K562 (cell line): Measurements from ENCODE around the gene CPED1. TPM values are rescaled to one million over a fixed set of nuclear protein-coding genes. Genes with fewer than 3 reads are reported as not detected.

Experiments used
- ATAC-seq: fragments of 200-7000 bp; cut with Tn5 transposase; 3 replicates; pipeline ENCODE4 v1.9.1; 2020; ENCODE audit warnings: moderate library complexity
- BruUV-seq: library from RNA; stranded (reverse); fragments of 400-500 nt; replicated peaks from 2 replicates; lab custom pipeline; 2021; lab: Mats Ljungman, UMichigan
- CTCF ChIA-PET: fragments of 300-600 bp; formaldehyde crosslinking; extraction: SDS; loops from one replicate; lab custom pipeline; 2021; ENCODE audit warnings: low intra/inter-chr PET ratio; lab: Yijun Ruan, JAX
- POLR2A ChIA-PET: fragments of 300-600, 350-650 bp; sonication (Branson Sonifier 250); formaldehyde crosslinking; extraction: SDS; loops from one replicate; lab custom pipeline; 2021; ENCODE audit warnings: antibody characterized with exemption, inconsistent platforms; lab: Yijun Ruan, JAX
- DNase-seq, 4 experiments: peaks; one replicate each; pipeline versions ENCODE4 v3.0.0 to v3.0.0-alpha.2; 2011 to 2018; ENCODE audit warnings: low spot score in 3 of 4, mixed read lengths in 3 of 4; ENCODE audit errors: extremely low read depth in 1 of 4
- FAIRE-seq: peaks from 2 replicates; lab custom pipeline; 2011; peaks lifted over from hg19 to GRCh38; lab: Jason Lieb, UNC
- H2AFZ ChIP-seq: 2 replicates; pipeline ENCODE4 v1.6.0; 2011; ENCODE audit warnings: low read depth, low read length, control low read depth, inconsistent platforms
- H3K27ac ChIP-seq: fragments of 200-600 bp; 3 replicates; pipeline ENCODE4 v1.8.0; 2011; ENCODE audit warnings: low read depth, mild to moderate bottlenecking, control low read depth, inconsistent platforms, low read length, moderate library complexity, mixed read lengths; ENCODE audit errors: extremely low read depth
- H3K27me3 ChIP-seq, 2 experiments: fragments of 300-600 bp in 1 of 2; 2 replicates in 1 of 2; 3 replicates in 1 of 2; pipeline versions ENCODE4 v1.6.0 to v1.8.0; 2011; ENCODE audit warnings: inconsistent platforms in 2 of 2, low read length in 2 of 2, mild to moderate bottlenecking in 1 of 2, mixed read lengths in 1 of 2, moderate library complexity in 1 of 2; ENCODE audit not compliant: control insufficient read depth in 2 of 2, insufficient read depth in 2 of 2
- H3K36me3 ChIP-seq: fragments of 300-600 bp; 3 replicates; pipeline ENCODE4 v1.8.0; 2011; ENCODE audit warnings: mild to moderate bottlenecking, low read length, inconsistent platforms; ENCODE audit not compliant: control insufficient read depth, insufficient read depth
- H3K4me1 ChIP-seq, 2 experiments: fragments of 200-600 bp in 1 of 2; replicated peaks in 1 of 2; 2 replicates in 1 of 2; 3 replicates in 1 of 2; pipeline versions ENCODE4 v1.5.1 to v1.8.0; 2011; ENCODE audit warnings: inconsistent platforms in 2 of 2, low read length in 2 of 2, mild to moderate bottlenecking in 1 of 2, mixed read lengths in 1 of 2, moderate library complexity in 1 of 2; ENCODE audit not compliant: control insufficient read depth in 2 of 2, insufficient read depth in 2 of 2
- H3K4me2 ChIP-seq: 2 replicates; pipeline ENCODE4 v1.6.1; 2011; ENCODE audit warnings: low read length, control low read depth, inconsistent platforms, mixed read lengths; ENCODE audit not compliant: insufficient read depth
- H3K4me3 ChIP-seq: fragments of 200-600 bp; sonication (generic), shearing (Covaris generic); 2 replicates; pipeline ENCODE4 v1.5.1; 2016; ENCODE audit warnings: control low read depth, inconsistent platforms
- H3K79me2 ChIP-seq: fragments of 200-600 bp; 3 replicates; pipeline ENCODE4 v1.8.0; 2011; ENCODE audit warnings: low read length, inconsistent platforms; ENCODE audit not compliant: control insufficient read depth, insufficient read depth
- H3K9ac ChIP-seq, 2 experiments: 2 replicates each; pipeline versions ENCODE4 v1.6.0 to v1.6.1; 2011; ENCODE audit warnings: low read depth in 2 of 2, low read length in 2 of 2, control low read depth in 1 of 2, inconsistent platforms in 1 of 2, mild to moderate bottlenecking in 1 of 2, mixed read lengths in 1 of 2; ENCODE audit not compliant: insufficient read depth in 1 of 2
- H3K9me1 ChIP-seq: one replicate; pipeline ENCODE4 v1.6.0; 2011; ENCODE audit warnings: inconsistent platforms, mild to moderate bottlenecking, low read length, moderate library complexity; ENCODE audit not compliant: control insufficient read depth, insufficient read depth
- H3K9me3 ChIP-seq: replicated peaks from 2 replicates; pipeline ENCODE4 v1.5.1; 2011; ENCODE audit warnings: low read depth, low read length, inconsistent platforms; ENCODE audit not compliant: control insufficient read depth, insufficient read depth
- H4K20me1 ChIP-seq: replicated peaks from 2 replicates; pipeline ENCODE4 v1.6.1; 2011; ENCODE audit warnings: low read length, inconsistent platforms, mixed read lengths; ENCODE audit not compliant: control insufficient read depth, insufficient read depth
- CBFA2T2 ChIP-seq: fragments of 450-650 bp; conservative IDR thresholded peaks from 2 replicates; pipeline ENCODE4 v1.6.1; 2017; ENCODE audit warnings: mild to moderate bottlenecking
- CBX2 ChIP-seq: fragments of 200-600 bp; sonication (generic); IDR thresholded peaks from one replicate; pipeline ENCODE4 v1.6.1; 2012; ENCODE audit warnings: mild to moderate bottlenecking, low read length, inconsistent platforms; ENCODE audit not compliant: insufficient read depth, poor library complexity, severe bottlenecking
- ERF ChIP-seq: fragments of 450-650 bp; formaldehyde crosslinking; IDR thresholded peaks from 2 replicates; pipeline ENCODE4 v1.4.0; 2020; ENCODE audit warnings: mild to moderate bottlenecking, mixed read lengths
- MIER1 ChIP-seq: fragments of 450-650 bp; IDR thresholded peaks from 2 replicates; pipeline ENCODE4 v1.6.1; 2016; ENCODE audit warnings: antibody characterized with exemption, mild to moderate bottlenecking, low read depth
- MTA1 ChIP-seq: fragments of 450-650 bp; IDR thresholded peaks from 2 replicates; pipeline ENCODE4 v1.6.1; 2017; ENCODE audit warnings: borderline replicate concordance
- PRPF4 ChIP-seq: fragments of 200-400 bp; formaldehyde crosslinking; IDR thresholded peaks from one replicate; pipeline ENCODE4 v1.6.1; 2017; ENCODE audit warnings: low read length, low read depth, mild to moderate bottlenecking; ENCODE audit not compliant: insufficient read depth, poor library complexity, severe bottlenecking
- SMARCB1 ChIP-seq: IDR thresholded peaks from 2 replicates; pipeline ENCODE4 v1.6.1; 2011; ENCODE audit warnings: improper control_type of control experiment, low read depth; ENCODE audit not compliant: insufficient read length
- TBP ChIP-seq: optimal IDR thresholded peaks from 2 replicates; pipeline ENCODE3; 2011; ENCODE audit warnings: low read depth, low read length, improper control_type of control experiment
- TCF3 ChIP-seq: sonication (generic); formaldehyde crosslinking; IDR thresholded peaks from 2 replicates; pipeline ENCODE4 v1.4.0; 2020; ENCODE audit warnings: mild to moderate bottlenecking, missing genetic modification reagents
- XRCC4 ChIP-seq: IDR thresholded peaks from one replicate; pipeline ENCODE4 v1.6.1; 2011; ENCODE audit not compliant: insufficient read depth, insufficient read length; ENCODE audit errors: extremely low read depth
- ZEB2 ChIP-seq: fragments of 450-650 bp; IDR thresholded peaks from 2 replicates; pipeline ENCODE4 v1.6.1; 2016
- ZFPM2 ChIP-seq: fragments of 250-450 bp; sonication (Bioruptor Pico); IDR thresholded peaks from 2 replicates; pipeline ENCODE4 v1.5.1; 2022; ENCODE audit warnings: mild to moderate bottlenecking
- ZNF175 ChIP-seq: fragments of 200-800 bp; sonication (Bioruptor generic); IDR thresholded peaks from 2 replicates; pipeline ENCODE4 v1.6.1; 2016; ENCODE audit warnings: low read depth, mild to moderate bottlenecking, missing genetic modification characterization, missing compliant biosample characterization
- ZNF184 ChIP-seq: sonication (generic); formaldehyde crosslinking; IDR thresholded peaks from 2 replicates; pipeline ENCODE4 v1.5.0; 2020; ENCODE audit warnings: missing genetic modification reagents
- ZNF274 ChIP-seq: IDR thresholded peaks from 2 replicates; pipeline ENCODE4 v1.6.1; 2011; ENCODE audit warnings: low read depth, mild to moderate bottlenecking, low read length, moderate library complexity, borderline replicate concordance
- ZNF79 ChIP-seq: fragments of 250-450 bp; sonication (Bioruptor Pico); IDR thresholded peaks from 2 replicates; pipeline ENCODE4 v1.4.0; 2020; ENCODE audit warnings: low read depth, mild to moderate bottlenecking, moderate library complexity
- WGBS: fragments of 100-300 bp; shearing (Covaris generic); methylation state at CpG from one replicate; pipeline ENCODE4 v1.1.6; 2016; ENCODE audit warnings: low coverage, mixed read lengths; ENCODE audit not compliant: insufficient coverage; ENCODE audit errors: missing lambda C conversion rate; 5-methylcytosine and 5-hydroxymethylcytosine counted together
- in situ Hi-C: fragments of 300-500 bp; cut with MboI; formaldehyde crosslinking; loops from 4 replicates; pipeline ENCODE4 v1.15.0; 2018; ENCODE audit warnings: inconsistent platforms, mixed read lengths
- intact Hi-C: fragments of 100-400 bp; cut with micrococcal nuclease; formaldehyde crosslinking; loops from 2 replicates; pipeline ENCODE4 v1.14.2; 2022
- polyA plus RNA-seq, 8 experiments: library from polyadenylated mRNA; depleted of rRNA in 4 of 8; stranded (reverse) in 5 of 8; unstranded in 3 of 8; fragments of >200 nt; fragmentation: Nextera tagmentation in 2 of 8; fragmentation: Illumina TruSeq in 1 of 8; extraction: Ambion mirVana in 2 of 8; extraction: Trizol in 1 of 8; gene quantifications; 2 replicates each; pipeline versions ENCODE4 v1.2.1 to v1.2.3, GENCODE V29; 2011 to 2014; ENCODE audit warnings: inconsistent platforms in 1 of 8, missing spikeins in 1 of 8
- total RNA-seq, 7 experiments: library from RNA; depleted of rRNA in 6 of 7; stranded (reverse); fragments of >200 nt in 6 of 7; fragmentation: Illumina TruSeq in 2 of 7; extraction: Trizol in 2 of 7; gene quantifications; 2 replicates each; pipeline versions ENCODE4 v1.2.1 to v1.2.3, GENCODE V29; 2011 to 2021; ENCODE audit warnings: low replicate concordance in 1 of 7
- TF ChIP-seq, protein P1 (sequence below): fragments of 450-650 bp; formaldehyde crosslinking; IDR thresholded peaks from 2 replicates; pipeline ENCODE4 v1.4.0; 2020; ENCODE audit warnings: mild to moderate bottlenecking
- TF ChIP-seq, protein P2 (sequence below): sonication (generic); formaldehyde crosslinking; IDR thresholded peaks from 2 replicates; pipeline ENCODE4 v1.8.0; 2022; ENCODE audit warnings: mild to moderate bottlenecking, missing genetic modification reagents, borderline replicate concordance
- TF ChIP-seq, protein P3 (sequence below): fragments of 450-650 bp; IDR thresholded peaks from 2 replicates; pipeline ENCODE4 v1.6.1; 2017; ENCODE audit warnings: antibody characterized with exemption

Gene CPED1
- total and polyA plus RNA-seq, 9 of the 15 experiments (the other 6 are each of a cell fraction or from before 2014, with no cell fraction given), result 195 to 393 (median 290) TPM

DNA sequence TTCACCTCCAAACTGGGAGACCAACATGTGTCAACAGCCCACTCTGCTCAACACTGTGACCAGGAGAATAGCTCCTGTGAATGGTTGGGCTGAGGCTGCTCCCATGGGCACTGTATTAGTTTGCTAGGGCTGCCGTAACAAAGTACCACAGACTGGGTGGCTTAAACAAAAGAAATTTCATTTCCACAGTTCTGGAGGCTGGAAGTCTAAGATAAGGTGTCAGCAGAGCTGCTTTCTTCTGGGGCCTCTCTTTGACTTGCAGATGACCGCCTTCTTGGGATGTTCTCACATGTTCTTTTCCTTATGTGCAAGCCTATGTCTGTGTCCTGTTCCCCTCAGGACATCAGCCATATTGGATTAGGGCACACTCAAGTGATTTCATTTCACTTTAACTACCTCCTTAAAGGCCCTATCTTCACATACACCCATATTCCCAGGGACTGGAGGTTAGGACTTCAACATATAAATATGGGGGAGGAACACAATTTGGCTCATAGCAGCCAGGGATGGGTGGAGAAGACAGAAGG, 90.3 kb downstream of the CPED1 start:
- peaks cover 69% of the 10 kb centered on the region for H3K36me3 ChIP-seq
- ChIA-PET CTCF (interaction anchor here (9.0 kb wide), 1 partner anchor 89 kb away, joined by 129 read pairs; the partner anchor contains the start of gene CPED1), POLR2A (interaction anchor here (0.6 to 2.4 kb wide), 9 partner anchors 9 to 91 kb away, joined by 3 to 8 read pairs (median 4); no protein-coding TSS in a partner anchor)
- H3K9ac ChIP-seq, result peak overlapping the region; percentile 82 to 89
- 3% methylated on average over 2 of the region's 2 CpGs for WGBS
- ATAC-seq (peak; percentile 32), DNase-seq (peak in 3 of 4 experiments; percentile 34 to 82 (median 39)), FAIRE-seq (peak; percentile 46)
- H2AFZ ChIP-seq, result no peak overlapping the region
- peaks cover 5 to 55% of the 10 kb centered on the region in 2 experiments for H3K4me1 ChIP-seq
- no peaks in the 10 kb centered on the region for H3K9me3 ChIP-seq
- peak overlapping the region; percentile 94 for H3K4me2 ChIP-seq
- H3K27me3 ChIP-seq, result no peaks in the 10 kb centered on the region
- H3K9me1 ChIP-seq, result no peaks in the 10 kb centered on the region
- no TSS peak for BruUV-seq
- H4K20me1 ChIP-seq, result peaks cover 16% of the 10 kb centered on the region
- in situ Hi-C loops (loop anchor here (5.0 kb wide), 1 partner anchor 81 kb away; no protein-coding TSS in a partner anchor), intact Hi-C loops (no loop called here)
- peak overlapping the region; percentile 85 for H3K27ac ChIP-seq
- peaks cover 100% of the 10 kb centered on the region for H3K79me2 ChIP-seq
- peak overlapping the region; percentile 54 for H3K4me3 ChIP-seq
- TF ChIP-seq ERF (no peak), PRPF4 (no peak), CBFA2T2 (no peak), TCF3 (CRISPR knock-in tag) (peak; percentile 50; the same call in 1 of the 2 replicates), ZNF274 (no peak), ZNF79 (no peak), CBX2 (no peak), ZNF184 (no peak), TBP (no peak), ZNF175 (CRISPR knock-in tag) (no peak), MTA1 (no peak), MIER1 (no peak), ZFPM2 (CRISPR knock-in tag) (no peak), SMARCB1 (no peak), XRCC4 (no peak), ZEB2 (no peak)
- TF ChIP-seq, protein P1, sequence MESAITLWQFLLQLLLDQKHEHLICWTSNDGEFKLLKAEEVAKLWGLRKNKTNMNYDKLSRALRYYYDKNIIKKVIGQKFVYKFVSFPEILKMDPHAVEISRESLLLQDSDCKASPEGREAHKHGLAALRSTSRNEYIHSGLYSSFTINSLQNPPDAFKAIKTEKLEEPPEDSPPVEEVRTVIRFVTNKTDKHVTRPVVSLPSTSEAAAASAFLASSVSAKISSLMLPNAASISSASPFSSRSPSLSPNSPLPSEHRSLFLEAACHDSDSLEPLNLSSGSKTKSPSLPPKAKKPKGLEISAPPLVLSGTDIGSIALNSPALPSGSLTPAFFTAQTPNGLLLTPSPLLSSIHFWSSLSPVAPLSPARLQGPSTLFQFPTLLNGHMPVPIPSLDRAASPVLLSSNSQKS (CRISPR knock-in tag), result no peak
- TF ChIP-seq, protein P2, sequence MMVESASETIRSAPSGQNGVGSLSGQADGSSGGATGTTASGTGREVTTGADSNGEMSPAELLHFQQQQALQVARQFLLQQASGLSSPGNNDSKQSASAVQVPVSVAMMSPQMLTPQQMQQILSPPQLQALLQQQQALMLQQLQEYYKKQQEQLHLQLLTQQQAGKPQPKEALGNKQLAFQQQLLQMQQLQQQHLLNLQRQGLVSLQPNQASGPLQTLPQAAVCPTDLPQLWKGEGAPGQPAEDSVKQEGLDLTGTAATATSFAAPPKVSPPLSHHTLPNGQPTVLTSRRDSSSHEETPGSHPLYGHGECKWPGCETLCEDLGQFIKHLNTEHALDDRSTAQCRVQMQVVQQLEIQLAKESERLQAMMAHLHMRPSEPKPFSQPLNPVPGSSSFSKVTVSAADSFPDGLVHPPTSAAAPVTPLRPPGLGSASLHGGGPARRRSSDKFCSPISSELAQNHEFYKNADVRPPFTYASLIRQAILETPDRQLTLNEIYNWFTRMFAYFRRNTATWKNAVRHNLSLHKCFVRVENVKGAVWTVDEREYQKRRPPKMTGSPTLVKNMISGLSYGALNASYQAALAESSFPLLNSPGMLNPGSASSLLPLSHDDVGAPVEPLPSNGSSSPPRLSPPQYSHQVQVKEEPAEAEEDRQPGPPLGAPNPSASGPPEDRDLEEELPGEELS (CRISPR knock-in tag), result no peak
- TF ChIP-seq, protein P3, sequence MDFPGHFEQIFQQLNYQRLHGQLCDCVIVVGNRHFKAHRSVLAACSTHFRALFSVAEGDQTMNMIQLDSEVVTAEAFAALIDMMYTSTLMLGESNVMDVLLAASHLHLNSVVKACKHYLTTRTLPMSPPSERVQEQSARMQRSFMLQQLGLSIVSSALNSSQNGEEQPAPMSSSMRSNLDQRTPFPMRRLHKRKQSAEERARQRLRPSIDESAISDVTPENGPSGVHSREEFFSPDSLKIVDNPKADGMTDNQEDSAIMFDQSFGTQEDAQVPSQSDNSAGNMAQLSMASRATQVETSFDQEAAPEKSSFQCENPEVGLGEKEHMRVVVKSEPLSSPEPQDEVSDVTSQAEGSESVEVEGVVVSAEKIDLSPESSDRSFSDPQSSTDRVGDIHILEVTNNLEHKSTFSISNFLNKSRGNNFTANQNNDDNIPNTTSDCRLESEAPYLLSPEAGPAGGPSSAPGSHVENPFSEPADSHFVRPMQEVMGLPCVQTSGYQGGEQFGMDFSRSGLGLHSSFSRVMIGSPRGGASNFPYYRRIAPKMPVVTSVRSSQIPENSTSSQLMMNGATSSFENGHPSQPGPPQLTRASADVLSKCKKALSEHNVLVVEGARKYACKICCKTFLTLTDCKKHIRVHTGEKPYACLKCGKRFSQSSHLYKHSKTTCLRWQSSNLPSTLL, result peak; percentile 59; the same call in 1 of the 2 replicates
